ENCODE measurements around the gene MAPK6. TPM values are rescaled to one million over a fixed set of nuclear protein-coding genes. Genes with fewer than 3 reads are reported as not detected.

MAPK6 gene
- total and polyA plus RNA-seq, 2 of the 8 experiments (the other 6 are each of a cell fraction or from before 2014, with no cell fraction given): 22.6 to 108 TPM

- no peak for TF ChIP-seq TAF7 (optimal IDR thresholded peaks at IDR 0.05; ENCODE audit: borderline replicate concordance, low read depth, low read length)
- TF ChIP-seq CHD1 (IDR thresholded peaks at IDR 0.05; ENCODE audit: low read depth, low read length): no peak
- TF ChIP-seq NRF1 (IDR thresholded peaks at IDR 0.05; ENCODE audit: low read depth, low read length): no peak
- no peak for TF ChIP-seq CTBP2 (IDR thresholded peaks at IDR 0.05; ENCODE audit: borderline replicate concordance, insufficient read depth, insufficient read length, low read length)
Observed at GRCh38 chr15:52113235-52113634, 94.2 kb downstream of the MAPK6 start (continued).

Measured in H1 (cell line).